NCI-H2196 (cell line): ENCODE data around the gene GFM2.
A peak's percentile ranks its signal among the peaks of the same experiment; 100 is the strongest.
"Not testable (repeated sequence)": the region's sequence is repeated elsewhere in the genome, so short reads cannot be mapped to it uniquely, and the experiment has no call there.

Experiments
- DNase-seq: peaks from one replicate; lab custom pipeline; 2025; ENCODE audit not compliant: unreplicated experiment; lab: John Stamatoyannopoulos, UW

The GFM2 gene

DNA sequence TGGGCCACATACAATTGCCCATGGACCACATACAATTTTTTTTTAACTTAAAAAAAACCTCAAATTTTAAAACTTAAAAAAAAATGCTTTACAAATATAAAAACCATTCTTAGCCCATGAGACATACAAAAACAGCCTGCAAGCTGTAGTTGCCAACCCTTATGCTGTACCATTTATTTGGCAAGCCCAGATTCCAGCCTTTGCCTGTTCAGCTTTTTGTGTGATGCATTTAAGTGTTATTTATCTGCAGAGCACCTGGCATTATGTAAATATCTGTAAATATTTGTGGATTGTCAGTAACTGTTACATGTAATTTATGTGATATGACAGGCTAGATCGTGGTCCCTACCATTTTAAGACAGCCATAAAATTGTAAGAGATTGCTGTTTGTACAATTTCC, 49.3 kb downstream of the GFM2 start:
- DNase-seq = no peak

DNA sequence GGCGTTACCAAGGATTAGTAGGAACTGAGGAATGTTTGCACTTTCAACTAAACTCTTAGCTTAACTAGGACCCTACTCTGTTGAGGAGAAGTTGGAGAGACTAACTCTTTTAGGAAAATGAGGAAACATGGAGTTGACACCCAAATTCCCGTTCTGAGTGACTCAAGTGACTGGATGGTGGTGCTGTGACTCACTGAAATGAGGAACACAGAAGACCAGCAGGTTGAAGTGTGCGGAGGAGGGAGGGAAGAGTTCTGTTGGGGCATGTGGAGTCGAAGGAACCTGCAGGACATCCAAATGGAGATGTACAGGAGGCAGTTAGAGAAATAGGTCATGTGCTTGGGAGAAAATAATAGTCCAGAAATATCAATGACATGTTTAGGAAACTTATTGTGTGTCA, 73.7 kb downstream of the GFM2 start:
- DNase-seq = no peak

DNA sequence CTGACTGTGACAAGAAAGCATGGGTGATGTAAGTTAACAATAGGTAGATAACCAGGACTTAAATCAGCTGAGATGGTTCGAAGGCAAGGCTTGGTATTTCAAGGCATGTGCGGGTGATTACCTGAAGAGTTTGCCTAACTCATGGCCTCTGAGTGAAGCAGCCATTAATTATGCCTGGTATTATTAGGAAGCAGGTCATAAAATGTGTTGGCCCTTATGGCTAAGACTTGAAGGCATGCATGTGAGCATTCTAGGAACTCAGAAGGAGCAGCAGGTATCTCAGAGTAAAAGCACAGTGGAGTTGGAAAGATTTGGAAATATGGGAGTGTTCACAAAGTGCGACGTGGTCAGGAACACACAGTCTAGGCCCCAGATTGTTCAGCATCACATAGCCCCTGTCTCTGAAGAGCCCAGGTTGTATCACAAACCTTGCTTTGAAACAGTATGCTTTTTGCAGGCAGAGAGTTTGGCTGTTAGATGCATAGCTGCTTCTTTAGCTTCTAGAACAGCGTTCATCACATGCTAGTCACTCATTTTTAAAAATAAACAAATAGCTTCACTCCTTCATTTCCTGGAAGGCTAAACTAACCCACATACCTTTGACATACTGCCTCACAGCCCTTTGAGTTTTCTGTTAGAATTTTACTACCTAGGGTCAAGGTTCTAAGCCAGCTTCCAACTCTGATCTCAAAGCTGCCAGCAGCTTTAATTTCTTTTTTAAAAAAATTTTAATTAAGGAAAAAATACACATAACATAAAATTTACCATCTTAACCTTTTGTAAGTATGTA, 79.8 kb downstream of the GFM2 start:
- DNase-seq = no peak

DNA sequence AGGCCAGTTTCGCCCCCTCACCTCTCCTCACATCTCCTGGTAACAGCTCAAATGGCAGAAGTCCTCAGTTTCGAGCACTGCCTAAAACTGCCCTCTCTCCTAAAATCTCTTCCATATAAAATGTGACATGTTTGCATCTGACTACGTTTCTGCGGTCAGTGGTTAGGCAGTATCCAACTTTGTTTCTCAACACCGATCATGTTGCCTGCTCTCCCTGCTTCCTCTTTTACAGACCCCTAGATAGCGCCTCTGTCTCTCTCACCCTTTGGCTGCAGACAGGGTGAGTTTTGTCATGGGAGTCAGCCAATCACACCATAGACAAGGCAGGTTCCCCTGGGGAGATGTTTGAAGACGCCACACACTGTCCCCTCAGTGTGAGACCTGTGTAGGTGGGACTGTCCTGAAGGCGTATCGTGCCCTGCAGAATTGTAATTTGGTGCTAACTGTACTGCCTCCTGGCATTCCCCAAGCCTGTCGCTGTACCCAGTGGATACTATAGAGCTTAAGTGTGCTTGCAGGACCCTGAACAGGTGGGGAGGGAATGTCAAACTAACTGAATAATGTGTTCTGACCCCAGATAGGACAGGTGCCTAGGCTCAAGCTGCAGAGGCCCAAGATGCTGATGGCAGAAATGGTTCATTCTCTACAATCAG, 80.8 kb downstream of the GFM2 start:
- no peak for DNase-seq

DNA sequence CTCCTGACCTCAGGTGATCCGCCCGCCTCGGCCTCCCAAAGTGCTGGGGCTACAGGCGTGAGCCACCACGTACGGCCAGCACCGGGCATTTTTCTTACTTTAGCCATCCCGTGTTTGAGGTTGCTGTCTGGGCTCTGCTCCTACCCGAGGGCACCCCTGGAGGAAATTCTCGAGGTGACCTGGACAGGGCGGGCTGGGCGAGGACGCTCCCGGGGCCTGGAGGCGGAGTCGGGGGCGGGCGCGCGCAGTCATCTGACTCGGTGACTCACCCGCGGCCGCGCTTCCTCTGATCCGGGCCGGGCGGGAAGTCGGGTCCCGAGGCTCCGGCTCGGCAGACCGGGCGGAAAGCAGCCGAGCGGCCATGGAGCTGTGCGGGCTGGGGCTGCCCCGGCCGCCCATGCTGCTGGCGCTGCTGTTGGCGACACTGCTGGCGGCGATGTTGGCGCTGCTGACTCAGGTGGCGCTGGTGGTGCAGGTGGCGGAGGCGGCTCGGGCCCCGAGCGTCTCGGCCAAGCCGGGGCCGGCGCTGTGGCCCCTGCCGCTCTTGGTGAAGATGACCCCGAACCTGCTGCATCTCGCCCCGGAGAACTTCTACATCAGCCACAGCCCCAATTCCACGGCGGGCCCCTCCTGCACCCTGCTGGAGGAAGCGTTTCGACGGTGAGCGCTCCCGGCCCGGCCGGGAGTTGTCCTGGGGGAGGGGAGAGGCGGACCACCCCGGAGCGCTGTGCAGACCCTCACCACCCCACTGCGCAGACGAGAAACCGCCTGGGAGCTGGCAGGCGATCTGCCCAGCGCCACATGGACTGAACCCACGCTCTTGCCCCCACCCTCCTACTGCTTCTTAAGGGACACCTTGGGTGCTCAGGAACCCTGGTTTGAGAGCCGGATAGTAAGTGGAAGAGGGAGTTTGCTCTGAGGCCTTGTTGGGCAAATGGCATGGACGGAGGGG, 81.7 kb downstream of the GFM2 start, which contains the start of gene HEXB:
HEXB (plus strand) TSS at position 334 of the 952 bp plus-strand sequence; CDS start at position 362, 28 bp downstream.
- DNase-seq = peak; percentile 70

DNA sequence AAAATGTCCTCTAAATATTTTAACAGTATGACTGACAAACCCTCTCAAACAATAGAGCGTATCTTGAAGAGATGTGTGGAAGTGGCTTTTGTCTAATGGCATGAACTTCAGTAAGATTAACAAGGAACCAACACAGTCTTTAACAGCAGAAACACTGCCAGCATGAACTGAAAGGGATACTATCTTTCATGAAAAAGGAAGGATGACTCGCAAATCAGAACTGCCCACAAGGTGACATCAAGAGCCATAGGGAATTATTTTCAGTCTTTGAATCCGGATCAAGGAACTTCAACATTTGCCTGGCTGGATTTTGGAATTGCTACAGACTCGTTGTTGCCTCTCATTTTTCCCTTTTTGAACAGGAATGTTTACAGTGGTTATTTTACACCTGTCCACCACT, 87.0 kb downstream of the GFM2 start:
- no peak for DNase-seq

DNA sequence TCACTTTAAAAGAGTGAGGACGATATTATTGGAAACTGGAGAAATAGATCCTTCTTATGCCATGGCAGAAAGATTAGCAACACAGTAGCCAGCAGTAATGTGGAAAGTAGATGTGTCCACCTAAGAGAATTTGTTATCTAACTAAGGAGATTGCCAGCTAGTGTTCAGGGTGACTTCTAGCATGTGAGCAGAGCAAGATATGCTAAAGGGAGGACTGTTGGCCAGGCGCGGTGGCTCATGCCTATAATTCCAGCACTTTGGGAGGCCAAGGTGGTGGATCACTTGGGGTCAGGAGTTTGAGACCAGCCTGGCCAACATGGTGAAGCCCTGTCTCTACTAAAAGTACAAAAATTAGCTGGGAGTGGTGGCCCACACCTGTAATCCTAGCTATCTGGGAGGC, 87.6 kb downstream of the GFM2 start:
- DNase-seq = not testable (repeated sequence)

DNA sequence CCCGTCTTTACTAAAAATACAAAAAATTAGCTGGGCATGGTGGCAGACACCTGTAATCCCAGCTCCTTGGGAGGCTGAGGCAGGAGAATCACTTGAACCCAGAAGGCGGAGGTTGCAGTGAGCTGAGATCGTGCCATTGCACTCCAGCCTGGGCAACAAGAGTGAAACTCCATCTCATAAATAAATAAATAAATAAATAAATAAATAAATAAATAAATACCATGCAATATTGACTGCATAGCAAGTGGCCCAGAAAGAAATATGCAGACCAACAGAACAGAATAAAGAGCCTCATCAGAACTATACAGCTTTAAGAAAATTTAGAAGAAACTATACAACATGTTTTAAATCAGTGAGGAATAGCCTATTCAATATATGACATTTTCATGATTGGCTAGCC, 88.8 kb downstream of the GFM2 start:
- DNase-seq = not testable (repeated sequence)

DNA sequence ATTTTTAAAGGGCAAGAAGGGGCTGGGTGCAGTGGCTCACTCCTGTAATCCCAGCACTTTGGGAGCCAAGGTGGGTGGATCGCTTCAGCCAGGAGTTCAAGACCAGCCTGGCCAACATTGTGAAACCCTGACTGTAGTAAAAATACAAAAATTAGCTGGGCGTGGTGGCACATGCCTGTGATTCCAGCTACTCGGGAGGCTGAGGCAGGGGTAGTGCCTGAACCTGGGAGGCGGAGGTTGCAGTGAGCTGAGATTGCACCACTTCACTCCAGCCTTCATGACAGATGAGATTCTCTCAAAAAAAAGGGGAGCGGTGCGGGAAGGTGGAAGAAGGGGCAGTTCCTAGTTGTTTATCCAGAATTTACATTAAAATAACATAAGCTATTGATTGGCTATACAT, 90.5 kb downstream of the GFM2 start:
- not testable (repeated sequence) for DNase-seq

DNA sequence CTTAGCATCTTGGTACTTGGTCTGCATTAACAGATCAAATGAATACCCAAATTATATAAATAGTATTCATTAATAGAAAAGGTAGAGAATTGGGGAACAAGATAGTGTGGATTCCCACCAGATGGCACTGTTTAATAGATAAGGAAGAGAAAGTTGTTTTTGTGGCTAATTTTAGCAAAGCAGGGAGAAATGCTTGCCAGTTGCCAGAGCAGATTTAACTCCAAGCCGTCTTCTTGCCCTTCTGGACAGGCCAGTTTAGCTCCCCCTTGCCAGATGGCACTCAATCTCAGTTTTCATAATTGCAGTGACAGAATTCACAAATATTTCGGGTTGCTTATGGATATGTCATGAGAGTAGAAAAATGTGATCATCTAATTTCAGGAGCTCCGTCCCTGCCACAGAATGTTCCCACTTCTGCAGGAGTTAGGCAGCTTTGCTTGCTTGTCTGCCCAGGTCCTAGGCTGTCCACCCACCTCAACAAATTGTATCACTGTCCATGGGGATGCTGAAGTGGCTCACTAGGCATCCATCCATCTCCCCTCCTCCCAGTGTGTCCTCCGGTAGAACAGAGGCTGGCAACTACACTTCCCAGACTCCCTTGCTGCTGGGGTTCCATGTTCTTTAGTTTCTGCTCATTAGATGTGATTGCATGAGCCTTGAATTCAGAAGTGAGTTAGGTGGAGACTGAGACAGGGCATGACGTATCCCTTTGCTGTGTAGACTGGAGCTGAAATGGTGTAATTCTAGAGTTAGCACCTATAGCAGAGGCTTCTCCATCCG, 93.7 kb downstream of the GFM2 start:
- DNase-seq = peak; percentile 4

DNA sequence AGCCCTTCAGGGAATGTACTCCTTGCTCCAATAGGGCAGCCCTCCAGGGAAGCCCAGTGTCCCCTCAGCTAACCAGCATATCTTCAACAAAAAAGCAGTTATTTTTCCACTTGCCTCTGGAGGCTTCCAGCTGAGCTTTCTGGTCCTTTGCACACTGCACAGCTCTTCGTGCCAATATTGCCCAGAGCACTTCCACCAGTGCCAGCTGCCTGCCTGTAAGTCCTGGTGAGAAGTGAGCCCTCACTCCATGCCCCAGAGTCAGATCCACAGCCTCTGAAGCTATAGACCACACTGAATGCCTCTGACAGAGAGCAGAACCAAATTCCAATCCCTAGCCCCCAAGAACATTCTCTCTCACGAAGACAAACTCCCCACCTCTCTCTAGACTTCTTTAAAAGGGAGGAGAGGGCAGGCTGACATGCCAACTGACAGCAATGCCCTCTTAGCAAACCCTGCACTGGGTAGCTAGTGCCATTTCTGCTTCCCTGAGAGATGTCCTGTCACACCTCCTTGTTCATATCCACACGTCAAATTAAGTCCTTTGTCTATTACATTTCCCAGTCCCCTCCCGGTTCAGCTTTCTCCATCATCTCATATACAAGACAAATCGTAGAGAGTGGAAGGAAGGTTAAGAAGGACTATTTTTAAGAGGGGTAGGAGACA, 94.6 kb downstream of the GFM2 start:
- no peak for DNase-seq
